Gastroesophageal sphincter (tissue), 4 donors: ENCODE results near the gene TNFRSF9. TPM values are rescaled to one million over a fixed set of nuclear protein-coding genes. Genes with fewer than 3 reads are reported as not detected.
"Not testable (repeated sequence)": the region's sequence is repeated elsewhere in the genome, so short reads cannot be mapped to it uniquely, and the experiment has no call there.

Experiments
- ATAC-seq: fragments of 150-250 bp; one replicate; pipeline ENCODE4 v1.9.1; 2016; ENCODE audit warnings: mild to moderate bottlenecking, moderate library complexity
- H3K27ac ChIP-seq, 4 donors: fragments of 200-600 bp; sonication (generic) in 3 of 4; 1 replicate in 3 of 4; 2 replicates in 1 of 4; pipeline ENCODE4 v1.5.1; 2016 to 2019
- H3K27me3 ChIP-seq: fragments of 200-600 bp; sonication (generic); one replicate; pipeline ENCODE4 v1.5.1; 2019
- H3K36me3 ChIP-seq, 2 donors: fragments of 200-600 bp; sonication (generic); one replicate each; pipeline ENCODE4 v1.5.1; 2019; ENCODE audit warnings: control low read depth in 1 of 2
- H3K4me1 ChIP-seq, 3 donors: fragments of 200-600 bp; sonication (generic); 1 replicate in 2 of 3; 2 replicates in 1 of 3; pipeline ENCODE4 v1.5.1; 2016 to 2019; ENCODE audit warnings: control low read depth in 2 of 3
- H3K4me3 ChIP-seq, 2 donors: fragments of 200-600 bp; sonication (generic); one replicate each; pipeline ENCODE4 v1.5.1; 2019; ENCODE audit warnings: mild to moderate bottlenecking in 1 of 2, moderate library complexity in 1 of 2
- H3K9me3 ChIP-seq, 3 donors: fragments of 200-600 bp; sonication (generic); one replicate each; pipeline ENCODE4 v1.5.1; 2017 to 2019; ENCODE audit warnings: control low read depth in 2 of 3
- EP300 ChIP-seq: sonication (generic); formaldehyde crosslinking; IDR thresholded peaks from one replicate; pipeline ENCODE4 v1.6.1; 2017; ENCODE audit warnings: antibody characterized with exemption, mild to moderate bottlenecking
- POLR2A ChIP-seq, 2 donors: fragments of 450-650 bp; IDR thresholded peaks; one replicate each; pipeline ENCODE4 v1.6.1; 2017; ENCODE audit warnings: antibody characterized with exemption in 2 of 2, mild to moderate bottlenecking in 2 of 2, moderate library complexity in 1 of 2
- POLR2AphosphoS5 ChIP-seq: sonication (generic); formaldehyde crosslinking; IDR thresholded peaks from one replicate; pipeline ENCODE4 v1.6.1; 2017; ENCODE audit warnings: antibody characterized with exemption
- WGBS, 2 donors: methylation state at CpG; one replicate each; pipeline ENCODE4 v1.1.5; 2018; ENCODE audit warnings: low coverage in 1 of 2; 5-methylcytosine and 5-hydroxymethylcytosine counted together
- total RNA-seq, 4 donors: library from RNA; depleted of rRNA; stranded (reverse); fragments of >200 nt; gene quantifications; one replicate each; pipeline ENCODE4 v1.1.0, GENCODE V29; 2016
- TF ChIP-seq, protein P1 (sequence below), 4 experiments: fragments of 200-600 bp in 2 of 4; fragments of 450-650 bp in 2 of 4; sonication (generic) in 1 of 4; IDR thresholded peaks; one replicate each; pipeline ENCODE4 v1.5.1; 2017 to 2019; ENCODE audit warnings: antibody characterized with exemption in 4 of 4, mild to moderate bottlenecking in 2 of 4, moderate library complexity in 2 of 4

TNFRSF9 gene
- total RNA-seq, 4 donors from 2014 or later: 0.13 to 0.31 TPM; not detected in 2

- H3K36me3 ChIP-seq: peaks cover 2 to 88% of the 10 kb centered on the region in 2 donors
- H3K9me3 ChIP-seq: no peaks in the 10 kb centered on the region
- H3K4me1 ChIP-seq: peaks cover 0 to 34% (median 0%) of the 10 kb centered on the region in 3 donors
- no peak for TF ChIP-seq POLR2AphosphoS5
- TF ChIP-seq, protein P1, sequence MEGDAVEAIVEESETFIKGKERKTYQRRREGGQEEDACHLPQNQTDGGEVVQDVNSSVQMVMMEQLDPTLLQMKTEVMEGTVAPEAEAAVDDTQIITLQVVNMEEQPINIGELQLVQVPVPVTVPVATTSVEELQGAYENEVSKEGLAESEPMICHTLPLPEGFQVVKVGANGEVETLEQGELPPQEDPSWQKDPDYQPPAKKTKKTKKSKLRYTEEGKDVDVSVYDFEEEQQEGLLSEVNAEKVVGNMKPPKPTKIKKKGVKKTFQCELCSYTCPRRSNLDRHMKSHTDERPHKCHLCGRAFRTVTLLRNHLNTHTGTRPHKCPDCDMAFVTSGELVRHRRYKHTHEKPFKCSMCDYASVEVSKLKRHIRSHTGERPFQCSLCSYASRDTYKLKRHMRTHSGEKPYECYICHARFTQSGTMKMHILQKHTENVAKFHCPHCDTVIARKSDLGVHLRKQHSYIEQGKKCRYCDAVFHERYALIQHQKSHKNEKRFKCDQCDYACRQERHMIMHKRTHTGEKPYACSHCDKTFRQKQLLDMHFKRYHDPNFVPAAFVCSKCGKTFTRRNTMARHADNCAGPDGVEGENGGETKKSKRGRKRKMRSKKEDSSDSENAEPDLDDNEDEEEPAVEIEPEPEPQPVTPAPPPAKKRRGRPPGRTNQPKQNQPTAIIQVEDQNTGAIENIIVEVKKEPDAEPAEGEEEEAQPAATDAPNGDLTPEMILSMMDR (IDR thresholded peaks at IDR 0.05): no peak
- no peak for TF ChIP-seq EP300
- TF ChIP-seq POLR2A (IDR thresholded peaks at IDR 0.05): no peak
- WGBS, 2 donors: 71 to 80% methylated on average over 2 of the region's 2 CpGs
- no peak overlapping the region for H3K27ac ChIP-seq
- H3K27me3 ChIP-seq: no peaks in the 10 kb centered on the region
- no peak for ATAC-seq
- no peak overlapping the region for H3K4me3 ChIP-seq
These were observed 29.6 kb upstream of the TNFRSF9 start for GRCh38 chr1:7970246-7970645.

DNA sequence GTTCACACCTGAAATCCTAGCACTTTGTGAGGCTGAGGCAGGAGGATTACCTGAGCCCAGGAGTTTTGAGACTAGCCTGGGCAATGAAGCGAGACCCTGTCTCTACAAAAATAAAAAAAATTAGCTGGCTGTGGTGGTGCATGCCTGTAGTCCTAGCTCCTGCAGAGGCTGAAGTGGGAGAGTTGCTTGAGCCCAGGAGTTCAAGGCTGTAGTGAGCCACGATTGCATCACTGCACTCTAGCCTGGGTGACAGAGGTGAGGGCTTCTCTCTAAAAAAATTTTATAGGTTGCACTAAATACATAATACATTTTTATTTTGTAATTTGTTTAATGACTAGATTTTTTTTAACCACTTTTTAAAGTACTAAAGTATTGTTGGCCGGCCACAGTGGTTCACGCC, 27.0 kb upstream of the TNFRSF9 start:
- ATAC-seq: no peak
- peaks cover 5 to 95% of the 10 kb centered on the region in 2 donors for H3K36me3 ChIP-seq
- no peak overlapping the region for H3K4me3 ChIP-seq
- TF ChIP-seq EP300 (no peak), POLR2A (IDR thresholded peaks at IDR 0.05) (no peak), POLR2AphosphoS5 (no peak)
- TF ChIP-seq, protein P1 (IDR thresholded peaks at IDR 0.05): no peak
- H3K27me3 ChIP-seq: no peaks in the 10 kb centered on the region
- no peak overlapping the region for H3K27ac ChIP-seq
- H3K9me3 ChIP-seq: no peaks in the 10 kb centered on the region
- peaks cover 0 to 53% (median 5%) of the 10 kb centered on the region in 3 donors for H3K4me1 ChIP-seq
- WGBS, 2 donors: 82% methylated on average over 3 of the region's 4 CpGs

- TF ChIP-seq EP300 (no peak), POLR2AphosphoS5 (no peak), POLR2A (IDR thresholded peaks at IDR 0.05) (no peak)
- TF ChIP-seq, protein P1 (IDR thresholded peaks at IDR 0.05): no peak
- Histone ChIP-seq H3K4me3 (no peak overlapping the region), H3K9me3 (no peaks in the 10 kb centered on the region), H3K27me3 (no peaks in the 10 kb centered on the region), H3K4me1 (peaks cover 0 to 58% (median 5%) of the 10 kb centered on the region in 3 donors), H3K36me3 (peaks cover 5 to 91% of the 10 kb centered on the region in 2 donors), H3K27ac (no peak overlapping the region)
- ATAC-seq: no peak
- 13 to 50% methylated on average over 1 of the region's 1 CpG for WGBS, 2 donors
These were observed 26.6 kb upstream of the TNFRSF9 start for GRCh38 chr1:7967196-7967595.

DNA sequence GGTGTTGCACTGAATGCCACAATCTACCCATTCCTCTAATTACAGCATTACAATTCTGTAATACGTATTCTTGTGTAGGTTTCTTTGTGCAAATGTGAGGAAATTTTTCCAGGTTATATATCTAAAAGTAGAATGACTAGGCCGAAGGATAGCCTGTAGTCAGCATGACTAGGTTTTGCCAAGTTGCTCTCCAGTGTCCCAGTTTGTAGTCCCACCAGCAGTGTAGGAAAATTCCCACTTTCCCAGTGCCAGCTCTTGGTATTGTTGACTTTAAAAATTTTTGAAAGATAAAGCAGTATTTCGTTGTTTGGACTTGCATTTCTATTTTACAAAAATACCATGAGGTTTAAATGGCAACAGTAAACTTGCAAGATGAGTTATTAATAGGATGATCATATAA, 23.8 kb upstream of the TNFRSF9 start:
- TF ChIP-seq POLR2A (IDR thresholded peaks at IDR 0.05): no peak
- no peak for TF ChIP-seq EP300
- TF ChIP-seq POLR2AphosphoS5: no peak
- TF ChIP-seq, protein P1 (IDR thresholded peaks at IDR 0.05): no peak
- Histone ChIP-seq H3K4me1 (peaks cover 0 to 68% (median 9%) of the 10 kb centered on the region in 3 donors), H3K4me3 (no peak overlapping the region), H3K27ac (no peak overlapping the region), H3K9me3 (no peaks in the 10 kb centered on the region), H3K27me3 (no peaks in the 10 kb centered on the region), H3K36me3 (peaks cover 2 to 63% of the 10 kb centered on the region in 2 donors)
- 70 to 85% methylated on average over 3 of the region's 3 CpGs for WGBS, 2 donors
- ATAC-seq: no peak

GRCh38 chr1:7963841-7964240, 23.2 kb upstream of the TNFRSF9 start:
- WGBS, 2 donors: 81 to 88% methylated on average over 5 to 7 of the region's 7 CpGs
- H3K36me3 ChIP-seq: peaks cover 2 to 57% of the 10 kb centered on the region in 2 donors
- not testable (repeated sequence) for H3K4me3 ChIP-seq, ATAC-seq, H3K27ac ChIP-seq, H3K9me3 ChIP-seq, H3K27me3 ChIP-seq
- peaks cover 0 to 68% (median 9%) of the 10 kb centered on the region in 3 donors for H3K4me1 ChIP-seq

GRCh38 chr1:7963378-7963730, 22.7 kb upstream of the TNFRSF9 start:
- peaks cover 0 to 68% (median 9%) of the 10 kb centered on the region in 3 donors for H3K4me1 ChIP-seq
- peaks cover 2 to 52% of the 10 kb centered on the region in 2 donors for H3K36me3 ChIP-seq
- WGBS, 2 donors: 82 to 93% methylated on average over 4 to 5 of the region's 12 CpGs

More at GRCh38 chr1:7963378-7963730, 22.7 kb upstream of the TNFRSF9 start:
- not testable (repeated sequence) for H3K4me3 ChIP-seq, H3K9me3 ChIP-seq, H3K27ac ChIP-seq, ATAC-seq, H3K27me3 ChIP-seq
